COR-L47 (cell line): ENCODE measurements around the gene METRNL.
"Not testable (repeated sequence)": the region's sequence is repeated elsewhere in the genome, so short reads cannot be mapped to it uniquely, and the experiment has no call there.

Experiments
- DNase-seq: peaks from one replicate; lab custom pipeline; 2025; lab: John Stamatoyannopoulos, UW

The METRNL gene

GRCh38 chr17:83053021-83053681, 26.3 kb upstream of the METRNL start:
- no peak for DNase-seq

- no peak for DNase-seq
Measured at GRCh38 chr17:83053739-83054451, 25.5 kb upstream of the METRNL start.

- no peak for DNase-seq
Measured at GRCh38 chr17:83054518-83055125, 24.8 kb upstream of the METRNL start.

DNA sequence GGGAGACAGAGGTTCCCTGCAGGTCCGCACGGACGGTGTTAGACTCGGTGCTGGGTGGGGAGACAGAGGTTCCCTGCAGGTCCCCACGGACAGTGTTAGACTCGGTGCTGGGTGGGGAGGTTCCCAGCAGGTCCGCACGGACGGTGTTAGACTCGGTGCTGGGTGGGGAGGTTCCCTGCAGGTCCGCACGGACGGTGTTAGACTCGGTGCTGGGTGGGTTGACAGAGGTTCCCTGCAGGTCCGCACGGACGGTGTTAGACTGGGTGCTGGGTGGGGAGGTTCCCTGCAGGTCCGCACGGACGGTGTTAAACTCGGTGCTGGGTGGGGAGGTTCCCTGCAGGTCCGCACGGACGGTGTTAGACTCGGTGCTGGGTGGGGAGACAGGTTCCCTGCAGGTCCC, 24.2 kb upstream of the METRNL start:
- DNase-seq, result not testable (repeated sequence)

DNA sequence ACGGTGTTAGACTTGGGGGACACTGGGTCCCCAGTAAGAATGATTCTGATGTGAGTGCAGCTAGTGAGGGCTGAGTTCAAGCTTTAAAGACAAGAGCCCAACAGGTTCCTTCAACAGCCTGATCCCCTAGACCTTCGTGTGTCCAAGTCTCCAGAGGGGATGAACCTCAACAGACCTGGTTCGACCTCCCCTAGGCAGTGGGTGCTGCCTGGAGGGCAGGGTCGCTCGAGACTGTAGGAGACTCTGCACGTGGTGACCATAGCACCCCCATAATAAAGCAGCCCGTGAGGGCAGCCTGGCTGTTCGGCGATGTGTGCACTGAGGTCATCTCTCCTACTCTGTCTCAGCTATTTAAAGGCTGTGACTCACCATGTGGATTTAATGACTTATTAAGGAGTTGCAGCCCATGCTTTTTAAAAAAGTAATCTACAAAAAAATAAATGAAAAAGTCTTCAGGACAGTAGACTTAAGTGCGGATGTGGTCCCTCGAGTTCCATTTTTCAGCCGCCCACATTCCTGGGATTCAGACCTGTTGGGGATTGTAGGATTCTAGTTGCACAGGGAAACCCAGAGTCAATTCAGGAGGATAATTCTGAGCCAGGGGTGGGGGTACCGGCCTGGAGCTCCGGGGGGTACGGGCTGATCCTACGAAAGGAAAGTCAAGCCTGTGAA, 23.4 kb upstream of the METRNL start:
- DNase-seq, result no peak

- DNase-seq, result no peak
Measured at GRCh38 chr17:83056583-83057396, 22.6 kb upstream of the METRNL start.

GRCh38 chr17:83057397-83057761, 22.0 kb upstream of the METRNL start:
- DNase-seq, result no peak

DNA sequence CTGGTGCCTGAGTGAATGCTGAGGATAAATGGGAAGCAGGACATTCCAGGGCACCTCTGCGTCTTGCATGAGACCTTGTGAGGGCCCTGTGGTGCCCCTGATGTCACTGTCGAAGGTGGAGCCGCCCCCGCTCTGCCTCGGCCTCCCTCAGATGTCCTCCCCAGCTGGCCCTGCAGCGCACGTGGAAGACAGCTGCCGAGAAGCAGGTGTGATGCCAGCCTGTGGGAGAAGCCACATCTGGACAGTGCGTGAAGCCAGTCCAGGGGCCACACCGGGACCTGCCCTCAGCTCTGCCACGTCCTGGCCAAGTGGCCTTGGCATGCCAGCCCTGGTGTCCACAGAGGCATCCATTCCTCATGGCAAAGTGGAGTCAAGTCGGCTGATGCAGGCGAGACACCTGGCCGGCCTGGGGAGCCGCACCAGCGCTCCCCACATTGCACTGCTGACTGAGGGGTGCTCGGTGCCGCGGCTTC, 21.6 kb upstream of the METRNL start:
- no peak for DNase-seq

GRCh38 chr17:83058266-83058798, 21.1 kb upstream of the METRNL start:
- DNase-seq, result no peak

- no peak for DNase-seq
Measured at GRCh38 chr17:83061586-83061985, 17.8 kb upstream of the METRNL start.

DNA sequence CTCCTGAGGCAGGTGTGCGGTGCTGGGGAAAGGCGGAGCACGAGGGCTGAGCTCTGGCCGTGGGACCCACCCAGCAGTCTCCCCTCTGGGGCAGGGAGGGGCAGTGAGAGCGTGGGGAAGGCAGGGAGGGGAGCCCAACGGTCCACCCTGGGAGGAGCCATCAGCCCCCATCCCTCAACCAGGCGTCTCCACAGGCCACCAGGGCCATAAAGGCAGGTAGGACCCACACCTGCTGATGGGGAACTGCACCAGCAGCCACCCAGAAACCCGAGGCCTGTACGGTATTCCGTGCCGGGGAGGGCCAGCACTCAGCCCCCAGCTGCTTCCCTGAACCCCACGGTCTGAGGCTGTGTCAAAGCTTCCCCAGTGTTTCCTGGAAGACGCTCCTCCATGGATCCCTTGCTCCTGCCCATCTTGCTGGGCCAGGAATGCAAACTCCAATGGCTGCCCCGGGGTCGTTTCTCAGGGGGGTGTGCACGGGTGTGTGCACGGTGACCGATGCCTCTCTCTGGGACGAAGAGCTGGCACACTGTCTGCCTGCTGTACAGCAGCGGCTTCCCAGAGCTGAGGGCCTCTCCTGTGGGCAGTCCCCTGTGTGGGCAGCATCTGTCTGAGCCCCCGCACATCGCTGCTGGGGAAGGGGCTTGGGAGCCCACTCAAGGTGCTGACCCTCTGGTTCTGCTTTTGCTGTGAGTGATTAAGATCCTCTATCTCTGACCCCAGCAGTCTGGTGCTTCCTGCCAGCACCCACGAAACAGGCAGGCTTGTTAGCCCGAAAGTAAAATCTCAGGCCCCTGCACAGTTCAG, 17.2 kb upstream of the METRNL start:
- no peak for DNase-seq

DNA sequence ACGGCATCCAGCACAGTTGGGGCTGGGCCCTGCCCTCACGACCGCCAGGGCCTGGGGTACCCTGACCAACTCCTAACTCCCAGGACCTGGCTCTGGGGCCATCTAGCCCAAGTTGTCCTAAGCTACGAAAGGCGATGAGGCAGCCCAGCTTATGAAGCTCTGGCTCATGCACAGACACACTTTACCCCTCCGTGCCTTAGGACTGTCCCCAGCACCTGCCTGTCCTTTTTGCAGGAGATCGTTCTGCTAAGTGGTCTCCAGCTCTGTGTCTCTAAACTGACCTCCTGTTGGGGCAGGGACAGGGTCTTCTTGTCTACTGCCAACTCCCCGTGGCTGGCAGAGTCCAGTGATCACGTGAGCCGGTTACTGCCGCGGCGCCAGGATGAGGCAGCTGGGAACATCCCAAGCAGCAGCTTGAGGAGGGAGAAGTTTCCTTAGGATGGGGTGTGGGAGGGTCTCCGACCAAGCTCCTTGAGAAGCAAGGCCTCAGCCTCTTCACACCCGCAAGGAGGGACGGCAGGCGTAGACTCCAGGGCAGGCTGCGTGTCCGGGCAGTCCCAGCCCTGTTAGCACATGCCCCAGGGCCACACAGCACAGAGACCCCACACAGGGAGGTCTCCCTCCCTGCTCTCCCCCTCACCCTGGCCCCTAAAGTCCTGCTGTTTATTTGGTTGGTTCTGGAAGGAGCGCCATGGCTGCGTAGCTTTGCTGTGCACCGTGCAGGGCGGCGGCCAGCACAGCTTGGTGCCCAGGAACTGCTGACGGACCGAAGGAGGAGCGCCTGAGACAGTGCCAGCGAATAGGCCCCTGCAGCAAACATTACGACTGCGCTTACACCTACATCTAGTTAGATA, 16.4 kb upstream of the METRNL start:
- no peak for DNase-seq

DNA sequence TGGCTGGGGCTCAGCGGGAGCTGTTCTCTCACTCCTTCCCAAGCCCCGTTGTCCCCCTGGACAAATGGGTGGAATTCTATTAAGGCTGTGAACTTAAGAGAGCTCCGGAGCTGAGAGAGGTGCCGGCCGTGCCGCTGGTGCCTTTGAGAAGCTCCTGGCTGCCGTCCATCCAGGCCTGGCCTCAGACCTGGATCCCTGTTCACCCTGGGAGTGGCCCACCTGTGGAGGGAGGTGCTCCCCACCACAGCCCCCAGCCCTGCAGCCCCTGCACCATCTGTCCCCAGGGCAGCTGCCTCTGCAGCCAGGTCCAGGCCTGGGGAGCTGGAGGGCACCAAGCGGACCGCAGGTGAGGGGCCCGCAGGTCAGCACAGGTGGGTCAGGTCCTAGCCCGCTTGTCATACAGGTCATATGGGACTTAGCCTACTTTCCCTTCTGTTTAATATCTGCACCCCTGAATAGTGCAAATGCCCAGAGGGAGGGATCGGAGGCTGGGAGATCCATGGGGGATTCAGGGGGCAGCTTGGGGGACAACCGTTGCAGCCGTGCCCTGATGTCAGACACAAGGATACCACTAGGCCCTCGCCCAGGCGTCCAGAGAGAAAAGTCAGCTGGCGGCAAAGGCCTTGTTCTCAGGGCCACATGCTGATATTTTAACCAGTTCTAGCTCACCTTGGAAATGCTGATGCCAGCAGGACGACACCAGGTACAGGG, 15.2 kb upstream of the METRNL start:
- DNase-seq, result no peak

DNA sequence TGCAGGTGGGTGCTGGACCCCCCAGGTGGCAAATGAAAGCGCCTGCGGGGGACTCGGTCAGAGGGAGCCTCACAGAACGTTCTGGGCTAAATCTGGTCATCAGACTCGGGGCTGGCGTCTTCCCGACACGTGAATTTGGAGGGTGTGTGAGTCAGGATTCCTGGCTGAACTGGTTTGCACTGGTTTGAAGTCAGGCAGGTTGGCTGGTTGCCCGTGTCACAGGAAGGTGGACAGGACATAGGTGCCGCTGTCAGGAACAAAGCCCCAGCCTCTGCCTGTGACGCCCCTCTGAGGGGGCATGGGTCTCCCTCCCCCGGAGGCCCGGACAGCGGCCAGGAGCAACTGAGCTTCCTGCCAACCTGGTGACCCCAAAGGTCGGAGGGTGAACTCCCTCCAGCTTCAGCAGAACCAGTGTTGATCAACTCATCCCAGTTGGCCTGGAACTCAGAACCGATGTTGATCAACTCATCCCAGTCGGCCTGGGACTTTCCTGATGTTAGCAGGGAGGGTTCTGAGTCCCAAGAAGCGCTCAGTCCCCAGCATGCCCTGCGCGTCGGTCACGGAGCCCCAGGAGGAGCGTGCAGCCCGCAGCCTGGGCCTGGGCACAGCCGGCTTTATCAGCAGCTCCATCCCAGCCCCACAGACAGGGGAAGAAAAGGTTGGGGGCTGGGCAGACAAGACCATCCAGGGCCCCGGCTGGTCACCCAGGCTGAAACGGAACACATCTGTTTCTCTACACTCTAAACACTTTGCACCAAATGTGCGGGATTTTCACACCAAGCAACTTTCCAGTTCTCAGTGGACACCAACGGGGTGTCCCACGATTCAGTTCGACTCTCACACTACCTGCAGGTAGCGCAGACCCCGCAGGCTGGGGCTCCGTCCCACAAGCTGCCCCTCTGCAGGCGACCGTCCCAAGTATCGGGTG, 14.4 kb upstream of the METRNL start:
- no peak for DNase-seq

DNA sequence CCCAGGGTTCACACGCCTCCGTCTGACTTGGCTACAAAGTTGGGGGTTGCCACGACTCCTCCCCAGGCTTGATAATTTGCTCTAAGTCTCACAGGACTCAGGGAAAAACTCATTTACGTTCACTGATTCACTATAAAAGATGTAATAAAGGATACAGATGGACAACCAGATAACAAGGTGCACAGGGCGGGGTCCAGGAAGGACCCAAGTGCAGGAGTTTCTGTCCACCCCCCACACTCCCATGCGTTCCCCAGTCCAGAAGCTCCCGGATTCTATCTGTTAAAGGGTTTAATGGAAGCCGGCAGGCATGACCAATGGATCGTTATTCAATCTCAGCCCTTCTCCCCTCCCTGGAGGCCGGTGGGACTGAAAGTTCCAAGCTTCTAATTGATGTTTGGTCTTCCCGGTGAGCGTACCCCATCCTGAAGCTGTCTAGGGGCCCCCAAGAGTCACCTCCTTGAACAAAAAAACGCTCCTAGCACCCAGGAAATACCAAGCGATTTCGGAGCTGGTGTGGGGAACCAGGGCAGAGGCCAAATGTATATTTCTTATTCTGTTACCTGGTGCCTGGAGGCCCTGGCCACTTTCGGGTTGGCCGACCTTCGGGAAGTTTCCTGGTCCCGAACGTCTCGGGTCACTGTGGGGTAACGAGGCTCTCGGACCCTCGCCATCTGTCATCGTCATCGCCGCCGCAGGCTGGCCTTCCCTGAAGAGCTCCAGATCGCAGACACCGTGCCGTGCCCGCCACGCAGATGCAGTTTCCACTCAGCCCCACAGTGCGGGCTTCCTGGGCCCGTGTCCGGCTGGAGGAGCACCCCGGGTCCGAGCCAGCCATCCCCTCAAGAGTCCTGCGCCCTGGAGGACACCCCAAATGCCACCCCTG, 13.5 kb upstream of the METRNL start:
- DNase-seq, result no peak

DNA sequence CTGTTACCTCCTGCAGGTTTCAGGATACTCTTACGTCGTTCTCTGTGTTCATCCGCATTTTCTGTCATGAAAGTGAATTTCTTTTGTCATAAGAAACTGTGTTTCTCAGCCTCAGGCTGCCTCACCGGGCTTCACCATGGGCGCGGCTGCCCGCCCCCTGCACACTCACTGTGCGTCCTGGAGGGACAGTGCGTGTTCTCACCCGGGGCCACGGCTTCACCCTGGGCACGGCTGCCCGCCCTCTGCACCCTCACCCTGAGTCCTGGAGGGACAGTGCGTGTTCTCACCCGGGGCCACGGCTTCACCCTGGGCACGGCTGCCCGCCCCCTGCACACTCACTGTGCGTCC, 12.9 kb upstream of the METRNL start:
- not testable (repeated sequence) for DNase-seq

DNA sequence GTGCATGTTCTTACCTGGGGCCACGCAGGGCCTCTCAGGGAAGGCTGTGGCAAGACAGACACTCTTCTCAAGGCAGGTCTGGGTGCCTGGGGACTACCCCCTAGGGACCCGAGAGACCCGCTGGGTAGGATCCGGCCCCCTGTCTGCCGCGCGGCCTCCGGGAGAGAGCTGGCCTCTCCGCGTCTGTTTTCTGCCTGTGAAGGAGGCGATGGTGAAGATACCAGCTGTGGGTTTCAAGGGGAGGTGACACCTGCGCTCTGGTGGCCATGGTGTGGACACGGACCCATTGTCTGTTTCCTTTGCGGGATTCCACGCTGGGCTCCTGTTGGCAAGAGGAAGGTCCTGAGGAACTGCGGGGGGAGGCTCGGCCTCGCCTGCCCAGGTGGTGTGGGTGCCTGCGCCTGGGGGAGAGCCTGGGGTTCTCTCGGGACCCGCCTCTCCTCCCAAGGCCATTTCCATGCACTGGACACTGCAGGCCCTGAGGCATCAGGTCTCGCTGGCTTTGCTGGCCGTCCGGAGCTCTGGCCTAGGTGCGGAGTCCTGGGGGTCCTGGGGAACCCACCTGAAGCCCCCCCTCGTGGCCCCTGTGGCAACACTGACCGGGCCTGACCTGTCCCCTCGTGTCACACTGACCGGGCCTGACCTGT, 12.2 kb upstream of the METRNL start:
- DNase-seq, result no peak
